D721Med (cell line): Measurements from ENCODE around the gene RNF182.

ENCODE experiments used
- DNase-seq: peaks from one replicate; pipeline ENCODE4 v3.0.0; 2011; ENCODE audit warnings: low spot score; ENCODE audit not compliant: insufficient read length
- FAIRE-seq: peaks from 2 replicates; lab custom pipeline; 2011; peaks lifted over from hg19 to GRCh38; lab: Jason Lieb, UNC
- CTCF ChIP-seq: IDR thresholded peaks from 2 replicates; pipeline ENCODE4 v1.5.1; 2012; ENCODE audit warnings: mild to moderate bottlenecking, control low read depth; ENCODE audit not compliant: insufficient read depth; ENCODE audit errors: missing control alignments

Gene RNF182

GRCh38 chr6:13918686-13919250 is 6.0 kb upstream of the RNF182 start:
- no peak for DNase-seq
- FAIRE-seq: no peak
- TF ChIP-seq CTCF: no peak

- DNase-seq (no peak), FAIRE-seq (no peak)
- TF ChIP-seq CTCF: no peak
These were observed 4.9 kb upstream of the RNF182 start for GRCh38 chr6:13919861-13920260.

- no peak for DNase-seq
- no peak for TF ChIP-seq CTCF
- FAIRE-seq: no peak
These were observed 4.2 kb upstream of the RNF182 start for GRCh38 chr6:13920552-13920951.

GRCh38 chr6:13922750-13923149 is 2.0 kb upstream of the RNF182 start:
- DNase-seq (no peak), FAIRE-seq (no peak)
- no peak for TF ChIP-seq CTCF

GRCh38 chr6:13923527-13924145 is 1.1 kb upstream of the RNF182 start:
- TF ChIP-seq CTCF: no peak
- DNase-seq (no peak), FAIRE-seq (no peak)

- FAIRE-seq (no peak), DNase-seq (no peak)
- no peak for TF ChIP-seq CTCF
These were observed 405 bp upstream of the RNF182 start for GRCh38 chr6:13924146-13924948.
